Heart left ventricle (tissue), 13 donors: ENCODE data around the gene MCTP2.

Experiments used
- POLR2A ChIP-seq, 2 donors: fragments of 450-650 bp; IDR thresholded peaks; one replicate each; pipeline ENCODE4 v1.6.1; 2017; ENCODE audit warnings: antibody characterized with exemption in 2 of 2, mild to moderate bottlenecking in 2 of 2, moderate library complexity in 2 of 2
- TF ChIP-seq, protein P1 (sequence below), 12 donors: fragments of 200-600 bp; sonication (generic) in 4 of 12; IDR thresholded peaks; one replicate each; pipeline versions ENCODE4 v1.5.0 to v1.8.0; 2018 to 2022; ENCODE audit warnings: antibody characterized with exemption in 12 of 12, mild to moderate bottlenecking in 5 of 12
- donor health status: ischemic (EF 13 %, LVEDD 7.1; RV severe dilation, severe dysfunction).
- donor health status: DM: no; HTN: yes; CAD: no.
- donor health status: DM: no; HTN: no; CAD: no.
- donor health status: ischemic (EF 25% LVEDD 6.9; RV normal size, moderate dysfunction).
- donor health status: ischemic (EF 25% LVEDD 5.7; RV mildly dilated, moderate dysfunction).
- donor health status: ischemic (EF 35%, LVEDD 5.7; RV mildly dilated, moderate dysfunction).
- donor health status: nonischemic (EF 11% LVEDD 7.7; RV severe dilation, severe dysfunction).
- donor health status: DM: yes; HTN: yes; CAD: no.
- donor health status: PGD.
- donor health status: ischemic (EF 29% LVEDD 5.4; RV normal size, mild dysfunction).
- donor health status: nonischemic (EF 23%, LVEDD 6.1; RV moderate dilation, normal function).

GRCh38 chr15:94196531-94196930, 34.8 kb upstream of the MCTP2 start:
- TF ChIP-seq, protein P1, sequence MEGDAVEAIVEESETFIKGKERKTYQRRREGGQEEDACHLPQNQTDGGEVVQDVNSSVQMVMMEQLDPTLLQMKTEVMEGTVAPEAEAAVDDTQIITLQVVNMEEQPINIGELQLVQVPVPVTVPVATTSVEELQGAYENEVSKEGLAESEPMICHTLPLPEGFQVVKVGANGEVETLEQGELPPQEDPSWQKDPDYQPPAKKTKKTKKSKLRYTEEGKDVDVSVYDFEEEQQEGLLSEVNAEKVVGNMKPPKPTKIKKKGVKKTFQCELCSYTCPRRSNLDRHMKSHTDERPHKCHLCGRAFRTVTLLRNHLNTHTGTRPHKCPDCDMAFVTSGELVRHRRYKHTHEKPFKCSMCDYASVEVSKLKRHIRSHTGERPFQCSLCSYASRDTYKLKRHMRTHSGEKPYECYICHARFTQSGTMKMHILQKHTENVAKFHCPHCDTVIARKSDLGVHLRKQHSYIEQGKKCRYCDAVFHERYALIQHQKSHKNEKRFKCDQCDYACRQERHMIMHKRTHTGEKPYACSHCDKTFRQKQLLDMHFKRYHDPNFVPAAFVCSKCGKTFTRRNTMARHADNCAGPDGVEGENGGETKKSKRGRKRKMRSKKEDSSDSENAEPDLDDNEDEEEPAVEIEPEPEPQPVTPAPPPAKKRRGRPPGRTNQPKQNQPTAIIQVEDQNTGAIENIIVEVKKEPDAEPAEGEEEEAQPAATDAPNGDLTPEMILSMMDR (IDR thresholded peaks at IDR 0.05), result no peak
- TF ChIP-seq POLR2A (IDR thresholded peaks at IDR 0.05), result no peak
